ENCODE data around the gene DNAJC13. TPM values are rescaled to one million over a fixed set of nuclear protein-coding genes. Genes with fewer than 3 reads are reported as not detected.
"Not testable (repeated sequence)": the region's sequence is repeated elsewhere in the genome, so short reads cannot be mapped to it uniquely, and the experiment has no call there.

DNAJC13 gene
- total RNA-seq, 1 donor from 2014 or later, result 32.8 TPM

- Mint-ChIP-seq H3K4me3 (ENCODE audit: low read depth) (no peak overlapping the region), H3K36me3 (ENCODE audit: low read depth) (peaks cover 70% of the 10 kb centered on the region), H3K4me1 (ENCODE audit: low read depth) (peaks cover 54% of the 10 kb centered on the region), H3K9me3 (peaks cover 4% of the 10 kb centered on the region), H3K27ac (peak overlapping the region; percentile 29), H3K27me3 (ENCODE audit: low read depth) (no peaks in the 10 kb centered on the region)
- intact Hi-C loops (cut with micrococcal nuclease), result loop anchor here (5.0 to 10.0 kb wide), 3 partner anchors 122 to 1045 kb away; partner anchors contain the start of gene DNAJC13
- DNase-seq (ENCODE audit: low spot score), result no peak
Measured at GRCh38 chr3:132539681-132540080, 122.4 kb downstream of the DNAJC13 start.

GRCh38 chr3:132542577-132542976 lies 125.3 kb downstream of the DNAJC13 start:
- intact Hi-C loops (cut with micrococcal nuclease), result loop anchor here (2.0 to 10.0 kb wide), 3 partner anchors 118 to 1048 kb away; partner anchors contain the start of genes DNAJC13 and UBA5
- Mint-ChIP-seq H3K9me3 (peaks cover 4% of the 10 kb centered on the region), H3K27ac (peak overlapping the region; percentile 99), H3K36me3 (ENCODE audit: low read depth) (peaks cover 58% of the 10 kb centered on the region), H3K4me3 (ENCODE audit: low read depth) (no peak overlapping the region), H3K4me1 (ENCODE audit: low read depth) (peaks cover 50% of the 10 kb centered on the region), H3K27me3 (ENCODE audit: low read depth) (no peaks in the 10 kb centered on the region)
- DNase-seq (ENCODE audit: low spot score), result no peak

GRCh38 chr3:132543011-132543739 lies 125.9 kb downstream of the DNAJC13 start:
- peaks cover 4% of the 10 kb centered on the region for H3K9me3 Mint-ChIP-seq
- H3K4me3 Mint-ChIP-seq (ENCODE audit: low read depth), result peak overlapping the region; percentile 62
- no peak for DNase-seq (ENCODE audit: low spot score)
- peaks cover 48% of the 10 kb centered on the region for H3K4me1 Mint-ChIP-seq (ENCODE audit: low read depth)
- H3K27ac Mint-ChIP-seq, result peak overlapping the region; percentile 99
- peaks cover 52% of the 10 kb centered on the region for H3K36me3 Mint-ChIP-seq (ENCODE audit: low read depth)
- no peaks in the 10 kb centered on the region for H3K27me3 Mint-ChIP-seq (ENCODE audit: low read depth)
- intact Hi-C loops (cut with micrococcal nuclease), result loop anchor here (1.0 to 10.0 kb wide), 4 partner anchors 26 to 1048 kb away; partner anchors contain the start of genes DNAJC13 and UBA5

- Mint-ChIP-seq H3K4me1 (ENCODE audit: low read depth) (peaks cover 53% of the 10 kb centered on the region), H3K9me3 (peaks cover 4% of the 10 kb centered on the region), H3K4me3 (ENCODE audit: low read depth) (no peak overlapping the region), H3K27me3 (ENCODE audit: low read depth) (no peaks in the 10 kb centered on the region), H3K27ac (peak overlapping the region; percentile 99), H3K36me3 (ENCODE audit: low read depth) (peaks cover 45% of the 10 kb centered on the region)
- no peak for DNase-seq (ENCODE audit: low spot score)
- intact Hi-C loops (cut with micrococcal nuclease), result loop anchor here (1.0 to 10.0 kb wide), 3 partner anchors 8 to 1049 kb away; partner anchors contain the start of gene DNAJC13
Measured at GRCh38 chr3:132544130-132544529, 126.8 kb downstream of the DNAJC13 start.

- DNase-seq (ENCODE audit: low spot score), result no peak
- peaks cover 64% of the 10 kb centered on the region for H3K4me1 Mint-ChIP-seq (ENCODE audit: low read depth)
- H3K9me3 Mint-ChIP-seq, result peaks cover 6% of the 10 kb centered on the region
- H3K27ac Mint-ChIP-seq, result peak overlapping the region; percentile 58
- H3K27me3 Mint-ChIP-seq (ENCODE audit: low read depth), result no peaks in the 10 kb centered on the region
- intact Hi-C loops (cut with micrococcal nuclease), result loop anchor here (10.0 kb wide), 1 partner anchor 1051 kb away; no protein-coding TSS in a partner anchor
- no peak overlapping the region for H3K4me3 Mint-ChIP-seq (ENCODE audit: low read depth)
- peaks cover 42% of the 10 kb centered on the region for H3K36me3 Mint-ChIP-seq (ENCODE audit: low read depth)
Measured at GRCh38 chr3:132545471-132545870, 128.2 kb downstream of the DNAJC13 start.

- Mint-ChIP-seq H3K27me3 (ENCODE audit: low read depth) (no peaks in the 10 kb centered on the region), H3K27ac (peak overlapping the region; percentile 99), H3K4me3 (ENCODE audit: low read depth) (no peak overlapping the region), H3K36me3 (ENCODE audit: low read depth) (peaks cover 15% of the 10 kb centered on the region), H3K4me1 (ENCODE audit: low read depth) (peaks cover 50% of the 10 kb centered on the region), H3K9me3 (peaks cover 5% of the 10 kb centered on the region)
- no peak for DNase-seq (ENCODE audit: low spot score)
- intact Hi-C loops (cut with micrococcal nuclease), result loop anchor here (10.0 kb wide), 1 partner anchor 1054 kb away; no protein-coding TSS in a partner anchor
Measured at GRCh38 chr3:132549169-132549568, 131.9 kb downstream of the DNAJC13 start.

GRCh38 chr3:132549890-132550578 lies 132.7 kb downstream of the DNAJC13 start:
- peaks cover 50% of the 10 kb centered on the region for H3K4me1 Mint-ChIP-seq (ENCODE audit: low read depth)
- intact Hi-C loops (cut with micrococcal nuclease), result loop anchor here (1.0 to 10.0 kb wide), 3 partner anchors 13 to 1055 kb away; no protein-coding TSS in a partner anchor
- peak overlapping the region; percentile 69 for H3K4me3 Mint-ChIP-seq (ENCODE audit: low read depth)
- no peak for DNase-seq (ENCODE audit: low spot score)
- H3K9me3 Mint-ChIP-seq, result peaks cover 3% of the 10 kb centered on the region
- no peaks in the 10 kb centered on the region for H3K27me3 Mint-ChIP-seq (ENCODE audit: low read depth)
- peak overlapping the region; percentile 99 for H3K27ac Mint-ChIP-seq
- peaks cover 9% of the 10 kb centered on the region for H3K36me3 Mint-ChIP-seq (ENCODE audit: low read depth)

GRCh38 chr3:132550579-132551305 lies 133.4 kb downstream of the DNAJC13 start:
- peak overlapping the region; percentile 32 for H3K4me3 Mint-ChIP-seq (ENCODE audit: low read depth)
- no peak for DNase-seq (ENCODE audit: low spot score)
- H3K27me3 Mint-ChIP-seq (ENCODE audit: low read depth), result no peaks in the 10 kb centered on the region
- peak overlapping the region; percentile 99 for H3K27ac Mint-ChIP-seq
- intact Hi-C loops (cut with micrococcal nuclease), result loop anchor here (1.0 to 2.0 kb wide), 2 partner anchors 14 to 19 kb away; no protein-coding TSS in a partner anchor
- peaks cover 47% of the 10 kb centered on the region for H3K4me1 Mint-ChIP-seq (ENCODE audit: low read depth)
- H3K9me3 Mint-ChIP-seq, result peaks cover 3% of the 10 kb centered on the region
- H3K36me3 Mint-ChIP-seq (ENCODE audit: low read depth), result peaks cover 5% of the 10 kb centered on the region

GRCh38 chr3:132553826-132554225 lies 136.5 kb downstream of the DNAJC13 start:
- intact Hi-C loops (cut with micrococcal nuclease), result no loop called here
- no peak overlapping the region for H3K27ac Mint-ChIP-seq
- no peaks in the 10 kb centered on the region for H3K27me3 Mint-ChIP-seq (ENCODE audit: low read depth)
- DNase-seq (ENCODE audit: low spot score), result no peak
- H3K4me3 Mint-ChIP-seq (ENCODE audit: low read depth), result no peak overlapping the region
- peaks cover 3% of the 10 kb centered on the region for H3K9me3 Mint-ChIP-seq
- peaks cover 6% of the 10 kb centered on the region for H3K36me3 Mint-ChIP-seq (ENCODE audit: low read depth)
- peaks cover 38% of the 10 kb centered on the region for H3K4me1 Mint-ChIP-seq (ENCODE audit: low read depth)

- peaks cover 3% of the 10 kb centered on the region for H3K9me3 Mint-ChIP-seq
- no peaks in the 10 kb centered on the region for H3K27me3 Mint-ChIP-seq (ENCODE audit: low read depth)
- H3K27ac Mint-ChIP-seq, result no peak overlapping the region
- peaks cover 33% of the 10 kb centered on the region for H3K4me1 Mint-ChIP-seq (ENCODE audit: low read depth)
- no peak overlapping the region for H3K4me3 Mint-ChIP-seq (ENCODE audit: low read depth)
- DNase-seq (ENCODE audit: low spot score), result no peak
- intact Hi-C loops (cut with micrococcal nuclease), result no loop called here
- peaks cover 8% of the 10 kb centered on the region for H3K36me3 Mint-ChIP-seq (ENCODE audit: low read depth)
Measured at GRCh38 chr3:132554437-132554836, 137.1 kb downstream of the DNAJC13 start.

GRCh38 chr3:132555306-132556035 lies 138.2 kb downstream of the DNAJC13 start:
- H3K9me3 Mint-ChIP-seq, result no peaks in the 10 kb centered on the region

GRCh38 chr3:132556036-132556386 lies 138.7 kb downstream of the DNAJC13 start:
- H3K4me3 Mint-ChIP-seq (ENCODE audit: low read depth); intact Hi-C loops (cut with micrococcal nuclease); H3K9me3 Mint-ChIP-seq; DNase-seq (ENCODE audit: low spot score); H3K27ac Mint-ChIP-seq; H3K36me3 Mint-ChIP-seq (ENCODE audit: low read depth); H3K27me3 Mint-ChIP-seq (ENCODE audit: low read depth): not testable (repeated sequence)
- peaks cover 18% of the 10 kb centered on the region for H3K4me1 Mint-ChIP-seq (ENCODE audit: low read depth)

More at GRCh38 chr3:132555306-132556035, 138.2 kb downstream of the DNAJC13 start:
- intact Hi-C loops (cut with micrococcal nuclease), result no loop called here
- Mint-ChIP-seq H3K27ac (no peak overlapping the region), H3K4me1 (ENCODE audit: low read depth) (peaks cover 24% of the 10 kb centered on the region), H3K36me3 (ENCODE audit: low read depth) (peaks cover 4% of the 10 kb centered on the region), H3K4me3 (ENCODE audit: low read depth) (no peak overlapping the region), H3K27me3 (ENCODE audit: low read depth) (no peaks in the 10 kb centered on the region)
- no peak for DNase-seq (ENCODE audit: low spot score)

All from activated T-helper 2 cell treated with anti-CD3 and anti-CD28 coated beads, Interferon-gamma antibody, Interleukin-2, Interleukin-4, amounts not matched to agents 10 μg/mL and 5 μg/mL and 100 μg/mL, durations not matched to agents 14 hours and 24 hours and 36 hours (primary cell).